AG09309 (cell line): ENCODE results near the gene PMEPA1.

Source experiments
- DNase-seq: peaks from one replicate; pipeline ENCODE4 v3.0.0-alpha.2; 2010; ENCODE audit warnings: low read depth
- H3K4me3 ChIP-seq: 2 replicates; pipeline ENCODE4 v1.5.1; 2011; ENCODE audit warnings: mild to moderate bottlenecking, low read depth, low read length, moderate library complexity; ENCODE audit not compliant: control insufficient read depth
- TF ChIP-seq, protein P1 (sequence below): IDR thresholded peaks from 2 replicates; pipeline ENCODE4 v1.5.1; 2011; ENCODE audit warnings: mild to moderate bottlenecking, low read depth, low read length, inconsistent platforms; ENCODE audit not compliant: insufficient read depth, control insufficient read depth; ENCODE audit errors: missing control alignments

PMEPA1 gene

GRCh38 chr20:57677584-57677982 is 32.2 kb downstream of the PMEPA1 start:
- DNase-seq = no peak

DNA sequence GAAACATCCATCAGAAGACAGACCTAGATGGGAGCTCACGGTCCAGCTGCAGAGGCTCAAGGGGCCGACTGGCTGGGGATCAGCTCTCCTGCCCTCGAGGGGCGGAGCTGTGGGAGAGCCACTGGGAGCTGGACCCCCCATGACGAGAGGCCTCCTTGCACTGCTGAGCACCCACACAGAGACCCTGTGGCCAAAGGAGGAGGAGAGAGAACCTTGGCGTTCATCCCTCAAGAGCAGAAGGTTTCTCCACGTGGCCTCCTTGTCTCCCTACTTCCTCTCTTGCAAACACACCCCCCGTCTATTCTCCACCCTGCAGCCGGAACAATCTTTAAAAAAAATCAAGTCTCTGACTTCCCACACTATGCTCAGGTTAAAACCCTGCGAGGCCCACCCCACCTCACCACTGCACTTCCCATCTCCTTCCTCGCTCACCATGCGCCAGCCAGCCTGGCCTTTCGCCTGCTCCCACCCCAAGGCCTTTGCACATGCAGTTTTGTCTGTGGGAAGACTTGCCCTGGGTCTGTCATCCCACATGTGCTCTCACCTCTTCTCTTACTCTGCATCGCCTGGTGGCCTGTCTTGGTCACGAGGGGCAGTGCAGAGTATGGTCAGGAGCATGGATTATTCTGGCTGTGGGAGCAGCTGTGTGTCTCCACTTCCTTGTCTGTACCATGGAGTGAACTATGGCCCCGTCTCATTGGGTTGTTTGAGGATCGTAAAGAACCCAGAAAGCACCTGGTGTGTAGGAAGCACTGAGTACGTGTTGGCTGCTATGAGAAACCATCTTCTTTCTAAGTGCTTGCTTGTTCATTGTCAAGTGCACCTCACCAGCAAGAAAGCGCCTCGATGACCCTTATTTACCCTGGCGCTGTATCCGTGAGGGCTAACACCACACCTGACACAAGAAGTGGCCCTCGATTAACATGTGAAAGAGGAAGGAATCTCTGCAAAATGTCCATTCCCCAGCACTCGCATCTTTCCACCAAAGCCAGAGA is 32.9 kb downstream of the PMEPA1 start:
- H3K4me3 ChIP-seq = no peak overlapping the region
- TF ChIP-seq, protein P1, sequence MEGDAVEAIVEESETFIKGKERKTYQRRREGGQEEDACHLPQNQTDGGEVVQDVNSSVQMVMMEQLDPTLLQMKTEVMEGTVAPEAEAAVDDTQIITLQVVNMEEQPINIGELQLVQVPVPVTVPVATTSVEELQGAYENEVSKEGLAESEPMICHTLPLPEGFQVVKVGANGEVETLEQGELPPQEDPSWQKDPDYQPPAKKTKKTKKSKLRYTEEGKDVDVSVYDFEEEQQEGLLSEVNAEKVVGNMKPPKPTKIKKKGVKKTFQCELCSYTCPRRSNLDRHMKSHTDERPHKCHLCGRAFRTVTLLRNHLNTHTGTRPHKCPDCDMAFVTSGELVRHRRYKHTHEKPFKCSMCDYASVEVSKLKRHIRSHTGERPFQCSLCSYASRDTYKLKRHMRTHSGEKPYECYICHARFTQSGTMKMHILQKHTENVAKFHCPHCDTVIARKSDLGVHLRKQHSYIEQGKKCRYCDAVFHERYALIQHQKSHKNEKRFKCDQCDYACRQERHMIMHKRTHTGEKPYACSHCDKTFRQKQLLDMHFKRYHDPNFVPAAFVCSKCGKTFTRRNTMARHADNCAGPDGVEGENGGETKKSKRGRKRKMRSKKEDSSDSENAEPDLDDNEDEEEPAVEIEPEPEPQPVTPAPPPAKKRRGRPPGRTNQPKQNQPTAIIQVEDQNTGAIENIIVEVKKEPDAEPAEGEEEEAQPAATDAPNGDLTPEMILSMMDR = no peak
- DNase-seq = no peak

More at GRCh38 chr20:57677584-57677982, 32.2 kb downstream of the PMEPA1 start:
- TF ChIP-seq, protein P1 = no peak
- no peak overlapping the region for H3K4me3 ChIP-seq

DNA sequence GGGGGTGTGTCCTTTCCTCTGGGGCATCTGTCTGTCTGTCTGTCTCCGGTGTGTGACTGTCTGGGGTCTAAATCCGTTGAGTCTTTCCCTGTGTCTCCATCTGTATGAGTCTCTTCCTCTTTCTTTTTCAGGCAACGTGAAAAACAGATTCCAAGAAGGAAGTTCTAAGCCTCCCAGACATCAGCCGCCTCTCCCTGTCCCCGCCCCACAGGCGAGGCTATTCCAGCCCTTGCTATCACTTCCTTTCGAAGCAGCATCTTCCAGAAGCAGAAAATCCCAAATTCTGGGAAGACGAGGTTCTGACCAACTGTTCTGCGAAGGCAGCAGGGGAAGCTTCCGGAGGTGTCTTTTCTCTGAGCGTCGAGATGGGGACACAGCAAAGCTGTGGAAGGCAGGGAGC is 34.0 kb downstream of the PMEPA1 start:
- no peak overlapping the region for H3K4me3 ChIP-seq
- DNase-seq = no peak
- TF ChIP-seq, protein P1 = no peak

- TF ChIP-seq, protein P1 = no peak
- no peak for DNase-seq
- H3K4me3 ChIP-seq = no peak overlapping the region
Measured at GRCh38 chr20:57672953-57673575, 36.8 kb downstream of the PMEPA1 start.

DNA sequence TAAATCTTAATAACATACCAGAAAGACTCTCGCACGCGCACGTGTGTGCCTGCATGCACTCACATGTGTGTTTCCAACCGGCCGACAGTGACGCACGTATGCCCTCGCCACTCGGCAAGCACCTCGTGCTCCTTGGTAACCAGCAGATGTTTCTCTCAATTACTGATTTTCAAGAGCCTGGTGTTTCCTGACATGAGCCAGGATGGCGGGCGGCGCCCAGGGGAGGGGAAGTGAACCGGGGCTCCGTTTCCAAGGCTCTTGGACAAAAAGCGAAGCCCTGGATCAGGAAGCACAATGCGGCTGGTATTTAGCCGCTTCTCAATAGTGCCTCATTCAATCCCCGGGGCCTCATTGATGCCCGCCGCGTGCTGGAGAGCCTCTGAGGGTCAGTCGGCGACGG is 37.7 kb downstream of the PMEPA1 start:
- DNase-seq = no peak
- TF ChIP-seq, protein P1 = no peak
- no peak overlapping the region for H3K4me3 ChIP-seq

GRCh38 chr20:57671662-57672061 is 38.2 kb downstream of the PMEPA1 start:
- no peak for DNase-seq
- no peak overlapping the region for H3K4me3 ChIP-seq
- TF ChIP-seq, protein P1 = peak; percentile 21
